Occipital lobe (tissue), 2 donors: ENCODE data around the gene PAWR. TPM values are rescaled to one million over a fixed set of nuclear protein-coding genes. Genes with fewer than 3 reads are reported as not detected.
"Not testable (repeated sequence)": the region's sequence is repeated elsewhere in the genome, so short reads cannot be mapped to it uniquely, and the experiment has no call there.

ENCODE experiments used
- DNase-seq: peaks from one replicate; lab custom pipeline; 2025; lab: John Stamatoyannopoulos, UW
- total RNA-seq: library from RNA; depleted of rRNA; stranded (reverse); fragments of >200 nt; gene quantifications from one replicate; pipeline ENCODE4 v1.2.3, GENCODE V29; 2014

The PAWR gene
- total RNA-seq, 1 donor from 2014 or later = 21.1 TPM

GRCh38 chr12:79687711-79688260 is 3.0 kb downstream of the PAWR start:
- DNase-seq = no peak

DNA sequence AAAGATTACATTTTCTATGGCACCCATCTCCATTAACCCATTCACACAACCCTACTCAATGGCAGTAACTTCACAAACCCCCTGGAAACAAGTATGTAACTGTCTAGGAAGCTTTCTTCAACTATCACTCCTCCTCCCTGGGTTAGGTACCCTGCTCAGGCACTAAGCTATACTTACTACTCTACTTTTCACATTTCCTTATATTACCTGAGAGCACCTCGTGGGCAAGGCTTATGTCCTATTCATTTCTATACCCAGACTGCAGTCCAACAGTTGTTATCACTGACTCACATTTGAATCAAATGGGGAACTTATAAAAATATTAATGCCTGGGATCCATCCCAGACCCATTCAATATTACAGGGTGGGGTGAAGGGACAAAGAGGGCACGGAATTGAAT is 4.6 kb downstream of the PAWR start:
- DNase-seq = no peak

DNA sequence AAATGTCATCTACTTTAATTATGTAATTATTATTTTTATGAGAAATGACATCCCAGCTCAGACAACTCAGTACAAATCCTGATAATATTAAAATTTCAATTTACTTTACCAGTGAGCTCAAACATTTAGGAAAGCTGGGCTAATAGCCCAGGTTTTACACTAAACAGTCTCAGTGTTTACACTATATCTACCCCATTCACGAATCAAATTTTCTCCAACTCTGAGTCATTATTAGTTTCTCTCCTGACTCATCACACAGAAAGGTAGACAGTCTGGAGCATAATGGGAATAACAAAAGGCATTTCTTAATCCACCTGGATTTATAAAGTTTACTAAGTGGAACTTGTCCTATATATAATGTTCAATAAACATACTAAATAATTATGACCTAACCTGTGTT is 5.7 kb downstream of the PAWR start:
- DNase-seq = no peak

GRCh38 chr12:79684338-79684737 is 6.4 kb downstream of the PAWR start:
- not testable (repeated sequence) for DNase-seq

DNA sequence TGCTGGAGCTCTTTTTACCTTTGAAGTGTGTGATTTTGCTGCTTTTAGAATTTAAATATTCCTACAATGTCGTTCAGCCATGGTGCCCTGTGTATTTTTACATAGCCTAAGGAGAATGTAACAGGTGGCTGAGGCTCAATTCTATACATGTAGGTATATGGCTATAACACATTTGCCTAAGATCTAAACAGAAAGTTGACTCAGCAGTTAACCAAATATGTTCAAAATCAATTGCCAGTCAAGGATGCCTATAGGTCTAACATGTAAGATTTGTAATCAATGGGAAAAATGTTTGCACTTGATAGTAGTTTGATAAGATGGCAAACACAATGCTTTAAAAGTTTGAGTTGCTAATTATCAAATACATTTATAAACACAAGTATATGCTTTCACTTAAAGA is 8.2 kb downstream of the PAWR start:
- no peak for DNase-seq

GRCh38 chr12:79681008-79681590 is 9.7 kb downstream of the PAWR start:
- no peak for DNase-seq

GRCh38 chr12:79680051-79680450 is 10.7 kb downstream of the PAWR start:
- DNase-seq = no peak

GRCh38 chr12:79678306-79678705 is 12.5 kb downstream of the PAWR start:
- no peak for DNase-seq

DNA sequence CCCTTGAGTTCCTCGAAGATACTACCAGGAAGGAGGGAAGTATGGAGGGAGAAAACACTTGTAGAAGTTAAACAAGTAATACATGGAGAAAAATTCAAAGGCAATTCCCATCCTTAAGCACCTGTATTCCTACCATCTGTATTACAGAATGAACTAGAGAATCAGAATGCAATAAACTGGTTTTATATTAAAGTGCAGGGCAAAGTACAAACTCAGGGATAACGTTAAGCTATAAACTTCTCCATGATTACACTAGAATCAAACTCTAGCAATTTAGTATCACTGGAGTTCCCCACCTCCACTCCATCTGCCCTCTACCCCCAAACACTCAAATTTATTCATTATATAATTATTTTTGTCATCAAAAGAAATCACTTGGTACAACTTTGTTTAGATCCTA is 13.1 kb downstream of the PAWR start:
- no peak for DNase-seq

DNA sequence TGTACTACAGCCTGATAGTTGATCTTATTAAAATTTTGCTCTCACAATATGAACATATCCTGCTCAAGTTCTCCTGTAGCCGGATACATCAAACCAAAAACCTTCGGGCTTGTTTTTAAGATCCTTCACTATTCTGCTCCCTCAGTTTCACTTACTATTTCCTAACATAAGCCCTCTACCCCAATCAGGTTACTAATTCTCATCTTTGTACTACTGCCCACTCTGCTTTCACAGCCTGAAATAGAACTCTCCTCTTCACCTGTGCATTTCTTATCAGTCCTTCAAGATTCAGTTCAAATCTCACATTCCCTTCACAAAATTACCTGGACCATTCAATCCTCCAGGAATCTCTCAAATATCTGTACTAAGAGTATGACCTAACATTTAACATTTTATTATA is 14.2 kb downstream of the PAWR start:
- DNase-seq = no peak

DNA sequence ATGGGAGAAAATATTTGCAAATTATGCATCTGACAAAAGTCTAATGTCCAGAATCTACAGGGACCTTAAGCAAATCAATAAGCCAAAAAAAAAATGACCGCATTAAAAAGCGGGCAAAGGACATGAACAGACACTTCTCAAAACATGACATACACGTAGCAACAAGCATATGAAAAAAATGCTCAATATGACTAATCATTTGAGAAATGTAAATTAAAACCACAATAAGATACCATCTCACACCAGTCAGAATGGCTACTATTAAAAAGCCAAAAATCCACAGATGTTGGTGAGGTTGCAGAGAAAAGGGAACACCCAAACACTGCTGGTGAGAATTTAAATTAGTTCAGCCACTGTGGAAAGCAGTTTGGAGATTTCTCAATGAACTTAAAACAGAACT is 16.1 kb downstream of the PAWR start:
- DNase-seq = no peak

DNA sequence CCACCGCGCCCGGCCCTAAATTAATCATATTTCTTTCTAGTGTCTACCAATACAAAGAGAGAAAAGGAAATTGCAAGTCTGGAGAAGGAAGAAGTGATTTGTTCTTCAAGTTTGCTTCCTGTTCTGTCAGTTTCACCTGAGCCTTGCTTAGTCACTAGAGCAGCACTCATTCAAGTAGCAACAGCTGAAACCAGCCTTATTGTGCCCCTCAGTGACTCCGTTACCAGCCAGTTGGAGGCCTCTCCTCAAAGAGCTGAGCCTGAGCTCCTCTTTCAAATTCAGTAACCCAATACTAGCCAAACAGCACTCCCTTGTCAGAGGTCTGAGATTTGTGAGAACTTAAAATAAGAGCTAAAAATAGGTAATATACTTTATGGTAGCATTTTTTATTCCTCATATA is 17.4 kb downstream of the PAWR start:
- no peak for DNase-seq

DNA sequence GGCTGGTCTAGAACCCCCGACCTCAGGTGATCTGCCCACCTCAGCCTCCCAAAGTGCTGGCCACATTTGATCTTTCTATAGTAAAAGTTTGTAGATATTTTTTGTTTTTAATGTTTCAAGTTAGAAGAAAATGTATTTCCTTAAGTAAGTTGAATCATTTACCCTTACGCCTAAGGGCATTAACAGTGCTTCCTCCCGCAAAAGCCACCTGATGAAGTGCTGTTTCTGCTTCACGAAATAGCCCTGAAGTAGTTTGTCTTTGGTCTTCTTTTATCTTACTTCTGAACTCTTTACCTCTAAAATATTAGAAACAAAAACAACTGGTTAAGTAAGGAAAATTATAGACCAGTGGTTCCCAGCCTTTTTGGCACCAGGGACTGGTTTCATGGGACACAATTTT is 22.7 kb downstream of the PAWR start:
- no peak for DNase-seq

DNA sequence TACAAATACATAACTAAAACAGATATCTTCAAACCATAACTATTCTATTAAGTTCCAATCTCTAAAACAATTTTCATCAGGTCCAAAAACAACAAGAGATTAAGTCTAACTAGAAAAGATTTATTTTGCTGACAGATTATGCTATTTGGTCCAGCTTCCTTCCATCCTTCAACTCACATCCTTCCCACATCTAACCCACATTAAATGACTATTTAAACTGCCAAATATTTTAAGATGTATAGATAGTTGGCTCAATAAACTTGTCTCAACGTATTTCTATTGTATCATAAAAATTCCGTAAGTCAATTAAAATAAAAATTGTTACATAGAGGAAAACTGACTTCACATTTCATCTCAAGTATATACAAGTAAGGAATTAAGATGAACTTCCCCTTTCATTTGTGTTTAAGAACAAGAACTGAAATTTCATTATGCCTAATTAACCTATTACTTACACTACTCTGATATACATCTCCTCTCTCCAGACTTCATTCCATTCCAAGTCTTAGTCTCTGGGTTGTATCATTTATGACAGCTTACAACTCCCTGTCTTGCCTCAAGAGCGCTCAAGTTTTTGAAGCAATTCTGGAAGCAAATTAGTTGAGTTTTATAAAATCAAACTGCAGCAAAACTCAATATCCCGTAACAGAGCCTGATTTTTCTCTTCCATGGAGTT is 25.4 kb downstream of the PAWR start:
- no peak for DNase-seq

GRCh38 chr12:79664518-79664917 is 26.2 kb downstream of the PAWR start:
- DNase-seq = no peak

DNA sequence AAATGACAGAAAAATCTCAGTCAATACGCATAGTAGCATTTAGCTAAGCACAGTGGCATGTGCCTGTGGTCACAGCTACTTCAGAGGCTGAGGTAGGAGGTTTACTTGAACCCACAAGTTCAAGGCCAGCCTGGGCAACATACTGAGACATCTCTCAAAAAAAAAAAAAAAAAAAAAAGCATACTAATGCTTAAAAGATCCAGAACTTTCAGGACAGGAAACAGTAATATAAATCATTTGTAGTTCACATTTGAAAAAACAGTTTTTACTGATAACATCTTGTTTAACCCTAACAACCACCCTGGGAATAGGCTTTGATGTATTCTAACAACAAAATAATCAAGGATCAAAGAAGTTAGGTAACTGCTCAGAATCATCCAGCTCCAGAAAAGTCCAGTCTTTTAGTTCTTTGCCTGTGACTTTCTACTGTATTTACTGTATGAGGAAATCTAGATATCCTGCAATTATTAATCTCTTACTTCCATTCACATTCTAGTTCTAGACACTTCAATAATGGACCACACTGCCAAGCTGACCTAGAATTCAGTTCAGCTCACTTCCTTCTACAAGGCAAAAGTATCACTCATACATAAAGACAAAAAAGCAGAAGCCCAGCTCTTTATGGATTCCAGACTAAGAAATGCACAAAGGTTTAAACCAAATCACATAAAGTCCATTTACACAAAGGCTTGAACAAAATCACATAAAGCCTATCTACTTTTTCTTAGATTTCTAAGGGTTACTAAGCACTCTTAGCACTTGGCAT is 28.5 kb downstream of the PAWR start:
- DNase-seq = no peak

DNA sequence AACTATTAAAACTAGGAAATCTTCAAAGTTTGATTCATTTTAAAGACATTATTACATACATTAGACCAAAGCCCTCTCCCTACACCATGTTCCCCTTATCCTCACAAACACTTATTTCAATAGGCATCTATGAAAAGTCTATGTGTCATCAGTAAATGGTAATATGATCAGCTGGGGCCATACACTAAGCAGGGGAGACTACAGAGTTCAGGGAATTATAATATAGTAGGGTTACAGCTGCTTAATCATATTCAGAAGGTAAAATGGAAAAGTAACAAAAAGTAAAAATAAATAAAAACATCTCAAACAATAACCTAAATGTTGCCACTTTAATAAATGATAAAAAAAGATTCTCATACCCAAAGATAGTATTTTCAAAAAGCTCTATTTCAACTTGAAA is 29.1 kb downstream of the PAWR start:
- no peak for DNase-seq

- DNase-seq = no peak
Observed at GRCh38 chr12:79659961-79660431, 30.8 kb downstream of the PAWR start.

DNA sequence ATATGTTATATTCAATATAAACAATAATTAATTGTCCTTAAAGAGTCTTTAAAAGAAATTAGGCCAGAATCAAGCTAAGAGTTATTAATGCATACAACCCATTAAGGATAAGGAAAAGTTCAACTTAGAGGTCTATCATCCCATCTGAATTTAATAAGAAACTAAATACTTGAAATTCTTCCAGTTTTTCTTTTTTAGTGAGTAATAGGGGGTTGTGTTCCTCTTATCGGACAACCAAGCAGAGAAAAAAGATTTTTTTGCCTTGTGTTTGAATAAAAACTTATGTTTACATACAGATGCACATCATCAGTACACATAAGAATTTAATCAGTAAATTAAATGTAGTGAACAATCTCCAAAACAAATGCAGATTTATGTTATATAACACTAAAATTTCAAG is 32.5 kb downstream of the PAWR start:
- DNase-seq = no peak

DNA sequence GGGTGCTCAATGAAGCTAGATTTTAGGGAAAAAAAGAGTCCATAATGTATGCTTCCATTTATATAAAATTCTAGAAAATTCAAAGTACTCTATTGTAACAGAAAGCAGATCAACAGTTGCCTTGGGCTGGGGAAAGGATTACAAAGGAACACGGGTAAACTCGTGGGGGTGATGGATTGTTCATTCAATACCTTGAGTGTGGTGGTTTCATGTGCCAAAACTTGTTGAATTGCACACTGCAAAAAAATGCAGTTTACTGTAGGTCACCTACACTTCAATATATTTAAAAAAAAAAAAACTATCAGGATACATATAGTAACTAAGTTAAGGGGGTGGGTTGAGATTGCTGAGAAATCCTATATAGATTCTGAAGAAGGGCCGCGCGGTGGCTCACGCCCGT is 33.6 kb downstream of the PAWR start:
- DNase-seq = no peak

DNA sequence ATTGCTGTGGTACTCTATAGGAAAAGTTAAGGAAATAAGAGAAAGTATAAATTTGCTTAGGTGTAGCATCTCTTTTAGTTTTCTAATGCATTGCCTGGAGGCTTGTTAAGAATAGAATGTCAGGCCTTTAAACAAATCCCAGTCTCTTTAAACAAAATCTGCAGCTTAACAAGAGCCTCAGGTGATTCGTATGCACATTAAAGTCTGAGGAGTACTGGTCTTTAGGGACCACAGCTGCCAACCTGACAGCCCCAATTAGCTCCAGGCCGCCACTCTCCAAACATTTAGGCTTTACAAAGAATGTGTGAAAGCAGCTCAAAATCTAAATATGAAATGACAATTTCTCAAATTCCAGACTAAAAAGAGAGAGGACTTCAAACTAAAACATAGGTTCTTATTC is 35.7 kb downstream of the PAWR start:
- no peak for DNase-seq

- DNase-seq = no peak
Observed at GRCh38 chr12:79652521-79652920, 38.2 kb downstream of the PAWR start.

DNA sequence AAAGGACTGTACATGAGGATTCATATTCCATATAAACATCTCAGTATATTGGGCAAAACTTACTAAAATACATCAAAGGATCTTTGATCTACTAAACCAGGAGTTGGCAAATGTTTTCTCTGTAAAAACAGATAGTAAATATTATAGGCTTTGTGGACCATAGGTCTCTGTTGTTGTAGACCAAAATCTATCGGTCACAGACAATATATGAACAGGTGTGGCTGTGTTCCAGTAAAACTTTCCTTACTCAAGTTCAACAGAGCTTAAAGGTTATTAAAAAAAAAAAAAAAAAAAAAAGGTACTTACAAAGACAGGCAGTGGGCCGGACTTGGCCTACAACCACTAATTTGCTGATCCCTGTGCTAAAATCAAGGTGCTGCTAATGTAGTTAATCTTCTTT is 40.3 kb downstream of the PAWR start:
- DNase-seq = no peak
